ENCODE measurements around the gene OMP.

- TF ChIP-seq EZH2phosphoT487 (IDR thresholded peaks at IDR 0.05; ENCODE audit: low read depth, severe bottlenecking, unreplicated experiment) (no peak), CTCF (IDR thresholded peaks at IDR 0.05; ENCODE audit: poor library complexity) (no peak)
Observed at GRCh38 chr11:77088236-77089003, 14.2 kb upstream of the OMP start.
